ENCODE data around the gene LMBR1. TPM values are rescaled to one million over a fixed set of nuclear protein-coding genes. Genes with fewer than 3 reads are reported as not detected.
A peak's percentile ranks its signal among the peaks of the same experiment; 100 is the strongest.

Gene LMBR1
- total and polyA plus RNA-seq, 4 donors, result 11.2 to 35.7 (median 17.9) TPM

- Histone ChIP-seq H3K27me3 (ENCODE audit: control insufficient read depth in 4 of 4, insufficient read depth in 4 of 4, low read length in 3 of 4) (no peaks in the 10 kb centered on the region), H3K9me3 (ENCODE audit: control insufficient read depth in 4 of 4, low read length in 3 of 4) (no peaks in the 10 kb centered on the region), H3K36me3 (ENCODE audit: control insufficient read depth in 4 of 4, insufficient read depth in 3 of 4, low read depth in 1 of 4, low read length in 3 of 4) (peaks cover 0 to 2% (median 0%) of the 10 kb centered on the region in 4 donors), H3K9ac (ENCODE audit: low read depth in 1 of 2, low read length in 2 of 2) (no peak overlapping the region), H3K4me1 (ENCODE audit: control insufficient read depth in 4 of 4, insufficient read depth in 4 of 4, low read length in 3 of 4) (peaks cover 2 to 19% (median 14%) of the 10 kb centered on the region in 4 donors), H3K27ac (ENCODE audit: low read depth in 1 of 2, low read length in 2 of 2) (no peak overlapping the region), H3K4me3 (ENCODE audit: low read depth in 1 of 3, low read length in 3 of 3) (no peak overlapping the region)
- TF ChIP-seq YY1 (IDR thresholded peaks at IDR 0.05), result no peak
- TF ChIP-seq ZBTB33 (IDR thresholded peaks at IDR 0.05), result no peak
- peak; percentile 32 for TF ChIP-seq CTCF (IDR thresholded peaks at IDR 0.05; ENCODE audit: low read depth, low read length, missing input control)
- no peak for TF ChIP-seq GABPA (IDR thresholded peaks at IDR 0.05 in 1 of 2, conservative IDR thresholded peaks at IDR 0.05 in 1 of 2)
- TF ChIP-seq RAD21 (IDR thresholded peaks at IDR 0.05), result peak; percentile 81 to 84
- TF ChIP-seq FOXA1 (IDR thresholded peaks at IDR 0.05), result no peak
- no peak for TF ChIP-seq HNF4A (conservative IDR thresholded peaks at IDR 0.05)
- TF ChIP-seq JUND (IDR thresholded peaks at IDR 0.05), result no peak
- no peak for TF ChIP-seq SP1 (IDR thresholded peaks at IDR 0.05)
- no peak for TF ChIP-seq HNF4G (IDR thresholded peaks at IDR 0.05)
- TF ChIP-seq FOXA2 (IDR thresholded peaks at IDR 0.05), result peak; percentile 12
- WGBS, result 98% methylated on average over 1 of the region's 1 CpG
- no peak for DNase-seq (ENCODE audit: low spot score)
These were observed 75.9 kb downstream of the LMBR1 start for GRCh38 chr7:156816943-156817572.

GRCh38 chr7:156811706-156812105, 81.3 kb downstream of the LMBR1 start:
- no peaks in the 10 kb centered on the region for H3K36me3 ChIP-seq (ENCODE audit: control insufficient read depth in 4 of 4, insufficient read depth in 3 of 4, low read depth in 1 of 4, low read length in 3 of 4)
- no peak for DNase-seq (ENCODE audit: low spot score)
- no peaks in the 10 kb centered on the region for H3K4me1 ChIP-seq (ENCODE audit: control insufficient read depth in 4 of 4, insufficient read depth in 4 of 4, low read length in 3 of 4)
- no peaks in the 10 kb centered on the region for H3K27me3 ChIP-seq (ENCODE audit: control insufficient read depth in 4 of 4, insufficient read depth in 4 of 4, low read length in 3 of 4)
- H3K9me3 ChIP-seq (ENCODE audit: control insufficient read depth in 4 of 4, low read length in 3 of 4), result no peaks in the 10 kb centered on the region
- WGBS, result 100% methylated on average over 3 of the region's 3 CpGs
- H3K27ac ChIP-seq (ENCODE audit: low read depth in 1 of 2, low read length in 2 of 2), result no peak overlapping the region
- no peak overlapping the region for H3K4me3 ChIP-seq (ENCODE audit: low read depth in 1 of 3, low read length in 3 of 3)
- no peak overlapping the region for H3K9ac ChIP-seq (ENCODE audit: low read depth in 1 of 2, low read length in 2 of 2)
- TF ChIP-seq EGR1 (IDR thresholded peaks at IDR 0.05; ENCODE audit: low read depth in 2 of 2) (no peak), RAD21 (IDR thresholded peaks at IDR 0.05) (no peak), NR2F2 (IDR thresholded peaks at IDR 0.05) (no peak), SP1 (IDR thresholded peaks at IDR 0.05) (no peak), FOXA2 (IDR thresholded peaks at IDR 0.05) (no peak), RXRA (IDR thresholded peaks at IDR 0.05) (no peak), ATF3 (IDR thresholded peaks at IDR 0.05) (no peak), ZBTB33 (IDR thresholded peaks at IDR 0.05) (no peak), HNF4A (conservative IDR thresholded peaks at IDR 0.05) (no peak), MAX (IDR thresholded peaks at IDR 0.05) (no peak), TAF1 (conservative IDR thresholded peaks at IDR 0.05) (no peak), FOXA1 (IDR thresholded peaks at IDR 0.05) (no peak), YY1 (IDR thresholded peaks at IDR 0.05) (no peak), HNF4G (IDR thresholded peaks at IDR 0.05) (no peak), JUND (IDR thresholded peaks at IDR 0.05) (no peak), CTCF (IDR thresholded peaks at IDR 0.05; ENCODE audit: low read depth, low read length, missing input control) (no peak), REST (IDR thresholded peaks at IDR 0.05) (no peak), GABPA (IDR thresholded peaks at IDR 0.05 in 1 of 2, conservative IDR thresholded peaks at IDR 0.05 in 1 of 2) (no peak)
